H9 (cell line): ENCODE measurements around the gene RMC1. TPM values are rescaled to one million over a fixed set of nuclear protein-coding genes. Genes with fewer than 3 reads are reported as not detected.

Experiments used
- DNase-seq: peaks from one replicate; pipeline ENCODE4 v3.0.0-alpha.2; 2017
- H2AFZ ChIP-seq: one replicate; pipeline ENCODE4 v1.6.1; 2013; ENCODE audit warnings: mild to moderate bottlenecking, low read length, control low read depth, moderate library complexity
- H2AK5ac ChIP-seq: 2 replicates; pipeline ENCODE4 v1.6.1; 2013; ENCODE audit warnings: low read length, control low read depth, mixed read lengths; ENCODE audit not compliant: insufficient read length
- H2BK120ac ChIP-seq: one replicate; pipeline ENCODE4 v1.6.1; 2013; ENCODE audit warnings: low read depth, mild to moderate bottlenecking, low read length, control low read depth, inconsistent platforms; ENCODE audit not compliant: poor library complexity, severe bottlenecking
- H2BK12ac ChIP-seq: 2 replicates; pipeline ENCODE4 v1.6.1; 2013; ENCODE audit warnings: low read length, control low read depth, mixed read lengths, low read depth; ENCODE audit not compliant: insufficient read length
- H2BK15ac ChIP-seq: 2 replicates; pipeline ENCODE4 v1.6.1; 2013; ENCODE audit warnings: low read depth, low read length, control low read depth
- H2BK20ac ChIP-seq: one replicate; pipeline ENCODE4 v1.6.1; 2013; ENCODE audit warnings: low read depth, mild to moderate bottlenecking, low read length, control low read depth, inconsistent platforms; ENCODE audit not compliant: poor library complexity, severe bottlenecking
- H2BK5ac ChIP-seq: 2 replicates; pipeline ENCODE4 v1.6.1; 2013; ENCODE audit warnings: low read length, control low read depth, mixed read lengths; ENCODE audit not compliant: insufficient read length
- H3K14ac ChIP-seq: 2 replicates; pipeline ENCODE4 v1.6.1; 2013; ENCODE audit warnings: low read length, control low read depth; ENCODE audit not compliant: insufficient read depth
- H3K18ac ChIP-seq: 2 replicates; pipeline ENCODE4 v1.6.1; 2013; ENCODE audit warnings: low read depth, mild to moderate bottlenecking, mixed read lengths, low read length, control low read depth; ENCODE audit not compliant: insufficient read length
- H3K23ac ChIP-seq: 2 replicates; pipeline ENCODE4 v1.6.1; 2013; ENCODE audit warnings: low read length, control low read depth, mixed read lengths, low read depth; ENCODE audit not compliant: insufficient read length
- H3K23me2 ChIP-seq: 2 replicates; pipeline ENCODE4 v1.6.1; 2013; ENCODE audit warnings: low read depth, mild to moderate bottlenecking, mixed read lengths, low read length, control low read depth; ENCODE audit not compliant: insufficient read length, poor library complexity, severe bottlenecking
- H3K27ac ChIP-seq: 2 replicates; pipeline ENCODE4 v1.5.1; 2013; ENCODE audit warnings: low read length, control low read depth, mixed read lengths, low read depth; ENCODE audit not compliant: insufficient read length
- H3K27me3 ChIP-seq: 2 replicates; pipeline ENCODE4 v1.6.1; 2013; ENCODE audit warnings: low read length, control low read depth, inconsistent platforms; ENCODE audit not compliant: insufficient read depth
- H3K4ac ChIP-seq: 2 replicates; pipeline ENCODE4 v1.6.1; 2013; ENCODE audit warnings: low read depth, mild to moderate bottlenecking, control low read depth, inconsistent platforms, low read length, moderate library complexity
- H3K4me1 ChIP-seq: 2 replicates; pipeline ENCODE4 v1.6.1; 2013; ENCODE audit warnings: low read length, control low read depth, inconsistent platforms; ENCODE audit not compliant: insufficient read depth
- H3K4me2 ChIP-seq: 2 replicates; pipeline ENCODE4 v1.6.1; 2013; ENCODE audit warnings: low read length, control low read depth, mixed read lengths; ENCODE audit not compliant: insufficient read length, insufficient read depth
- H3K56ac ChIP-seq: 2 replicates; pipeline ENCODE4 v1.6.1; 2013; ENCODE audit warnings: low read depth, mild to moderate bottlenecking, mixed read lengths, low read length, control low read depth; ENCODE audit not compliant: insufficient read length
- H3K79me1 ChIP-seq: 2 replicates; pipeline ENCODE4 v1.6.1; 2013; ENCODE audit warnings: low read depth, mild to moderate bottlenecking, moderate library complexity, low read length, control low read depth, inconsistent platforms; ENCODE audit not compliant: insufficient read depth, poor library complexity, severe bottlenecking
- H3K79me2 ChIP-seq: 2 replicates; pipeline ENCODE4 v1.6.1; 2013; ENCODE audit warnings: low read length, control low read depth, inconsistent platforms; ENCODE audit not compliant: insufficient read depth
- H3K9ac ChIP-seq: 2 replicates; pipeline ENCODE4 v1.6.1; 2013; ENCODE audit warnings: low read length, control low read depth, mixed read lengths; ENCODE audit not compliant: insufficient read length; ENCODE audit errors: extremely low read depth
- H3K9me3 ChIP-seq: one replicate; pipeline ENCODE4 v1.6.1; 2013; ENCODE audit warnings: low read depth, low read length, inconsistent platforms; ENCODE audit not compliant: control insufficient read depth
- H3T11ph ChIP-seq: one replicate; pipeline ENCODE4 v1.6.1; 2013; ENCODE audit warnings: mild to moderate bottlenecking, low read length, control low read depth, inconsistent platforms
- H4K20me1 ChIP-seq: one replicate; pipeline ENCODE4 v1.6.1; 2013; ENCODE audit not compliant: control insufficient read depth, insufficient read length, insufficient read depth
- H4K5ac ChIP-seq: 2 replicates; pipeline ENCODE4 v1.6.1; 2013; ENCODE audit warnings: low read depth, mild to moderate bottlenecking, mixed read lengths, low read length, control low read depth; ENCODE audit not compliant: insufficient read length
- H4K8ac ChIP-seq: replicated peaks from 2 replicates; pipeline ENCODE4 v1.6.1; 2013; ENCODE audit warnings: low read length, control low read depth, mixed read lengths, low read depth; ENCODE audit not compliant: insufficient read length
- H4K91ac ChIP-seq: 2 replicates; pipeline ENCODE4 v1.6.1; 2013; ENCODE audit warnings: low read depth, mild to moderate bottlenecking, moderate library complexity, mixed read lengths, low read length, control low read depth; ENCODE audit not compliant: insufficient read length
- H3K27ac Mint-ChIP-seq, 3 experiments: 2 replicates in 2 of 3; 3 replicates in 1 of 3; pipeline ENCODE4 v1.8.0; 2020 to 2021; ENCODE audit warnings: mixed read lengths in 3 of 3, mild to moderate bottlenecking in 1 of 3, moderate library complexity in 1 of 3
- H3K27me3 Mint-ChIP-seq: 2 replicates; pipeline ENCODE4 v1.8.0; 2021; ENCODE audit warnings: low read depth, mild to moderate bottlenecking, moderate library complexity, mixed read lengths
- H3K36me3 Mint-ChIP-seq, 3 experiments: 2 replicates in 2 of 3; 3 replicates in 1 of 3; pipeline ENCODE4 v1.8.0; 2020 to 2021; ENCODE audit warnings: low read depth in 3 of 3, mixed read lengths in 3 of 3; ENCODE audit not compliant: insufficient read depth in 1 of 3
- H3K4me1 Mint-ChIP-seq, 2 experiments: 2 replicates each; pipeline ENCODE4 v1.8.0; 2020; ENCODE audit warnings: mixed read lengths in 2 of 2
- H3K4me3 Mint-ChIP-seq, 2 experiments: 2 replicates in 1 of 2; 3 replicates in 1 of 2; pipeline ENCODE4 v1.8.0; 2020 to 2021; ENCODE audit warnings: mild to moderate bottlenecking in 2 of 2, mixed read lengths in 2 of 2, moderate library complexity in 1 of 2
- H3K9me3 Mint-ChIP-seq, 2 experiments: 2 replicates in 1 of 2; 3 replicates in 1 of 2; pipeline ENCODE4 v1.8.0; 2020; ENCODE audit warnings: mild to moderate bottlenecking in 2 of 2, mixed read lengths in 2 of 2, moderate library complexity in 1 of 2
- CTCF ChIP-seq: fragments of 200-600 bp; sonication (generic); conservative IDR thresholded peaks from 3 replicates; pipeline ENCODE4 v1.8.0; 2021; ENCODE audit warnings: antibody characterized with exemption, mild to moderate bottlenecking
- WGBS: extraction: QIAGEN DNeasy Blood & Tissue Kit; methylation state at CpG from one replicate; pipeline ENCODE4 v1.1.7; 2013; ENCODE audit warnings: missing lambda C conversion rate, low lambda C conversion rate, mixed read lengths; ENCODE audit not compliant: insufficient read length; ENCODE audit errors: extremely low coverage; 5-methylcytosine and 5-hydroxymethylcytosine counted together
- total RNA-seq: library from RNA; stranded (reverse); gene quantifications from 2 replicates; pipeline ENCODE4 v1.2.1, GENCODE V29; 2021

Gene RMC1
- total RNA-seq, 1 experiment from 2014 or later, result 21.3 TPM

GRCh38 chr18:23459530-23459921 lies 43.8 kb upstream of the RMC1 start:
- 0 out of 2 replicates have a peak, but pooled peaks cover 1% of the 10 kb centered on the region for H3K79me2 ChIP-seq
- no peaks in the 10 kb centered on the region for H3K4me1 ChIP-seq
- H3K23me2 ChIP-seq, result no peaks in the 10 kb centered on the region
- no peak overlapping the region for H3K4me2 ChIP-seq
- H3T11ph ChIP-seq, result no peak overlapping the region
- no peak overlapping the region for H3K56ac ChIP-seq
- H3K23ac ChIP-seq, result no peak overlapping the region
- H3K27ac Mint-ChIP-seq, result no peak overlapping the region
- DNase-seq, result no peak
- H3K18ac ChIP-seq, result no peak overlapping the region
- no peak overlapping the region for H2BK15ac ChIP-seq
- H2AFZ ChIP-seq, result no peak overlapping the region
- no peaks in the 10 kb centered on the region for H3K9me3 ChIP-seq
- H3K14ac ChIP-seq, result no peak overlapping the region
- no peaks in the 10 kb centered on the region for H4K20me1 ChIP-seq
- H2BK12ac ChIP-seq, result no peak overlapping the region
- H3K9ac ChIP-seq, result no peak overlapping the region
- no peak overlapping the region for H2BK120ac ChIP-seq
- no peak overlapping the region for H3K27ac ChIP-seq
- H4K8ac ChIP-seq, result no peak overlapping the region
- H3K9me3 Mint-ChIP-seq, result no peaks in the 10 kb centered on the region
- H3K4me1 Mint-ChIP-seq, result peaks cover 0 to 3% of the 10 kb centered on the region in 2 experiments; a peak in 2 of 4 replicates
- TF ChIP-seq CTCF, result no peak
- no peaks in the 10 kb centered on the region for H3K27me3 ChIP-seq
- H3K79me1 ChIP-seq, result no peaks in the 10 kb centered on the region
- no peak overlapping the region for H4K5ac ChIP-seq
- no peak overlapping the region for H2AK5ac ChIP-seq
- no peak overlapping the region for H2BK20ac ChIP-seq
- H3K4ac ChIP-seq, result no peak overlapping the region
- H3K4me3 Mint-ChIP-seq, result no peak overlapping the region
- H2BK5ac ChIP-seq, result no peak overlapping the region
- H3K36me3 Mint-ChIP-seq, result peaks cover 4 to 25% (median 18%) of the 10 kb centered on the region in 3 experiments; a peak in 6 of 7 replicates
- H4K91ac ChIP-seq, result no peak overlapping the region
- WGBS, result no CpG with 5 or more reads among the region's 7 CpGs
- no peaks in the 10 kb centered on the region for H3K27me3 Mint-ChIP-seq
